PC-9 (cell line): ENCODE measurements around the gene SGPL1.
A peak's percentile ranks its signal among the peaks of the same experiment; 100 is the strongest.

Experiments used
- EZH2 ChIP-seq: fragments of 200-600 bp; sonication (generic); IDR thresholded peaks from 2 replicates; pipeline ENCODE4 v1.8.0; 2017; ENCODE audit warnings: antibody characterized with exemption, low read depth
- TF ChIP-seq, protein P1 (sequence below): fragments of 200-600 bp; sonication (generic); conservative IDR thresholded peaks from 2 replicates; pipeline ENCODE4 v1.6.1; 2017; ENCODE audit warnings: mixed run types, antibody characterized with exemption, mild to moderate bottlenecking, moderate library complexity

DNA sequence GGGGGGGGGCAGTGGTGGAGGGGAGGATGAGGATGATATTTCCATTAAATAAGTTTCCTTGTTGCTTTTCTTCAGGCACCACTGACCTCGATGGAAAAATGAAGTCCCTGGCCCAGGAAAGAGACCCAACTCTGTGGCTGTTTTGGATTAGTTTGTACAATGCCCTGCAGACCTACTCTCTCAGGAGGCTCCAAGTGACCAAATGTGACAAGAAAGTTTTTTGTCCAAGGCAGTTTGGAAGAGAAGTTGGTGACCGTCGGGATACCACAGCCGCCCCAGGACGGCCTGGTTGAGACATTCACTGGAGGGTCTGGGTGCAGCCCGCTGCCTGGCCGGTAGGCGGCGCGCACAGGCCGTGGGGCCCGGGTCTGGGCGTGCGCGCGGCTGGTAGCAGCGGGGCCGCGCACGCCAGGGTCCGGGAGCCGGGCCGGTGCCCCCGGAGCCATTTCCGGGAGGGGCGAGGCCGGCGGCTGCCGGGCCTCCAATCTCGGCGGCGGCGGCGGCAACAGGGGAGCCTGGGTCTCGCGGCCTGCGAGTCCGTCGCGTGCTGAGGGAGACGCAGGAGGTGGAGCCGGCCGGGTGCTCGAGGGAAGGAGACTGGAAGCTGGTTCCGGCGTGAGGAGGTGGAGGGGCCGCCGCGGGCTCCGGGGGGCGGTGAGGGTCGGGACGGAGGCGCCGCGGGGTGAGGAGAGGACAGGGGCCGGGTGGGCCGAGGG is at the start of gene SGPL1:
- TF ChIP-seq, protein P1, sequence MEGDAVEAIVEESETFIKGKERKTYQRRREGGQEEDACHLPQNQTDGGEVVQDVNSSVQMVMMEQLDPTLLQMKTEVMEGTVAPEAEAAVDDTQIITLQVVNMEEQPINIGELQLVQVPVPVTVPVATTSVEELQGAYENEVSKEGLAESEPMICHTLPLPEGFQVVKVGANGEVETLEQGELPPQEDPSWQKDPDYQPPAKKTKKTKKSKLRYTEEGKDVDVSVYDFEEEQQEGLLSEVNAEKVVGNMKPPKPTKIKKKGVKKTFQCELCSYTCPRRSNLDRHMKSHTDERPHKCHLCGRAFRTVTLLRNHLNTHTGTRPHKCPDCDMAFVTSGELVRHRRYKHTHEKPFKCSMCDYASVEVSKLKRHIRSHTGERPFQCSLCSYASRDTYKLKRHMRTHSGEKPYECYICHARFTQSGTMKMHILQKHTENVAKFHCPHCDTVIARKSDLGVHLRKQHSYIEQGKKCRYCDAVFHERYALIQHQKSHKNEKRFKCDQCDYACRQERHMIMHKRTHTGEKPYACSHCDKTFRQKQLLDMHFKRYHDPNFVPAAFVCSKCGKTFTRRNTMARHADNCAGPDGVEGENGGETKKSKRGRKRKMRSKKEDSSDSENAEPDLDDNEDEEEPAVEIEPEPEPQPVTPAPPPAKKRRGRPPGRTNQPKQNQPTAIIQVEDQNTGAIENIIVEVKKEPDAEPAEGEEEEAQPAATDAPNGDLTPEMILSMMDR = peak; percentile 84
- no peak for TF ChIP-seq EZH2
